Activated CD4-positive, alpha-beta T cell treated with anti-CD3 and anti-CD28 coated beads, Interleukin-2, amount 50 U/mL, for 48 hours (primary cell): Measurements from ENCODE around the gene RPL27A.

Experiments used
- DNase-seq, 2 experiments: peaks; one replicate each; pipeline ENCODE4 v3.0.0-alpha.2; 2020

RPL27A gene

GRCh38 chr11:8701891-8702597, 19.5 kb downstream of the RPL27A start:
- DNase-seq, result no peak

DNA sequence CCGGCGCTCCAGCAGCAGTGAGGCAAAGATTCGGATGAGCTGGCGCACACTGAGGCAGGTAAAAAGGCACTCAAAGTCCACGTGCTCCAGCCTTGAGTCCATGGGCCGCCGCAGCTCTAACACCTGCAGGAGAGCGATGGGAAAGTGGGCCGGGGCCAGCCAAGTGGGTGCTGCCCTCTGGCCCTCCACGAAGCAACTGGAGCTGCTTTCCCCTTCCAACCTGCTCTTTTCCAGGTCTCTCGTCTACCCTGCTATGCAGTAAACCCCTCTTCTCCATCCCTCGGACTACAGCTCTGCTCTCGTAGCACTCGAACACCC, 20.0 kb downstream of the RPL27A start:
- DNase-seq, result no peak

DNA sequence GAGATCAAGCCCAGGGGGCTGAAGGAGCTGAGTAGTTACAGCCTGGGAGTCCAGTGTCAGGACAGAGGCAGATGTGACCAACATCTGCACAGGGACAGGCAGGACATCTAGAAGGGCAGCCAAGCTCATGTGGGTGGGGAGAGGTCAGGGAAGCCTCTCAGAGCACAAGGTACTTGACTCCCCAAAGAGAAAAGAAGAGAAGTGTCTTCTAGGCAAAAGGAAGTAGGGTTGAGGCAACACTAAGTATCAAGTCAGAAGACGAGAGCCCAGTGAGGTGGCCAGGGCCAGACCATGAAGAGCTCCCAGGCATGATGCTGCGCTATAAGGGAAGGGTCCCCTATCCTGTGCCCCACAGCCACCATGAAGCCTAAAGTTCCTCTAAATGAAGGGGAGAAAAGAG, 21.5 kb downstream of the RPL27A start:
- no peak for DNase-seq

DNA sequence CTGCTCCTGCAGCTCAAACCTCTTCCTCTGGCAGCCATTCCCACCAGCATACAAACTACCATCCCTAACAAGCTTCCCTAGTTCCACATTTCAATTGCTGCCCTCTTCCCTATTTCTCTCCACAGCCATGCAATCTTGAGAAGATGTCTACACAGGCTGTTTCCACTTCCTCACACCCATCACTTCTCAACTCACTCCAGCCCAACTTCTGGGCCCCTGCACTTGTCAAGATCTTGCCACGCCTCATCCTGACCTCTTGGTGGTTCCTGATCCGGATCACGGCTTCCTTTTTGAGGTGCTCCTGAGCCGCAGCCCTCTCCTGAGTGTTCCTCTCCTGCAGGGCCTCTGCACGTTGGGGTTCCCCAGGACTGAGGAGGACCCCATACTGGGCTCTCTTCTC, 22.6 kb downstream of the RPL27A start:
- DNase-seq, result no peak

DNA sequence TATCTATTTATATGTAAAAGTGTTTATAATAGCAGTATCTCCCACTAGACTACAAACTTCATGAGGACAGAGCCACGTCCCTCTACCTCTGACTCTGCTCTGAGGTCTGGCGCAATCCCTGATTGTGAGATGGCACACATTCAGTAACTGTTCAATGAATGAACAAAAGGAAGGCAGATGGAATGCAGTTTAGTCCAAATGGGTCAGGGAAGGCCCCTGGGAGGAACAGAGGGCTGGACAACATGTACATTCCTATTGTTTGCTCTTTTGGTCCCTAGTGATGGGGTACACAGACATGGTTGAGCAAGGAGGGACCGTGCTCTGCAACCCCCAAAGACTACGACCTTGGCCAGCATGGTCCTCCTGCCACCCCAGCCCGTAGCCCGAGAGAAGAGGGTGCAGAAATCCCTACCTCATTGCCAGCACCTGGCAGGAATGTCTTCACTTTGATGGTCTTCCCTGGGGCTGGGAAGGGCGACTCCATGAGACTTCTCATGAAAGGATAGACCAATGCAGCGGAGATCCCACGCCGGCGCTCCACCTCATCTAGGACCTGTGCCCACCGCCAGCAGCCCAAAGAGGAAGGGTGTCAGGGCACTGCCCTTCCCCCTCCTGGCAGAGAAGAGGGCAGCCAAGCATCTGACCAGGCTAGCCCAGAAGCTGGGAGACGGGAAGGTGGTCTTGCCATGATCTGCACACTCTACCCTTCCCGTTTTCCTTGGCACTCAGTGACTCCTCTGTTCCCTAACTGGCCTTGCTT, 24.3 kb downstream of the RPL27A start:
- DNase-seq, result no peak

DNA sequence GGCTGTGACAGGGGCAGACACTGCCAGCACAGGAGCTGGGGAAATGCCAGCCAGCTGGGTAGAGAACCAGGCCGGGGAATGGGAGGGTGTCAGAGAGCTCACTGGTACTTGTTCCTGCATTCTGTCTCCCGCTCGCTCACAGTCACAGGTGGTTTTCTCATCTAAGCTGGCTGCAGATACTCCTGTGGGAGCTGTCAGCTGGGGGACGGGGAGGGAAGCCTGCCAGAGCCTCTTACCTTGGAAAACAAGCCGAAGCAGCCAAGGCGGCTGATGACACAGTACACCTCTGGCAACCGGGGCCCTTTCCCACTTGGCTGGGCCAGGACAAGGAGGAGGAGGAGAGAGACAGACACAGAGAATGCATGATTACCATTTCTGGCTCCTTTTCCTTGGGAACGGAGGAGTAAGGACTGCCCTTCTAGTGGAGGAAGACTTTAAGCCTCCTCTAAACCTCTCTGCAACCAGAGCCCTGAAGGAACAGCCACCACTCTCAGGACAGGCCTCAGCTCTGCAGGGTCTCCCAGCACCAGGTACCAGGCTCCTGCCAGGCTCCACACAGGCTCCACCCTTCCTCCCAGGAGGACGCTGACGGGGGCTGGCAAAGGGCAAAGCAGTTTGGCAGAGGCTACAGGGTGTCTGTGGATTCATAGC, 25.1 kb downstream of the RPL27A start:
- DNase-seq, result no peak

GRCh38 chr11:8709002-8709672, 26.5 kb downstream of the RPL27A start:
- no peak for DNase-seq

GRCh38 chr11:8709777-8710176, 27.2 kb downstream of the RPL27A start:
- DNase-seq, result no peak

DNA sequence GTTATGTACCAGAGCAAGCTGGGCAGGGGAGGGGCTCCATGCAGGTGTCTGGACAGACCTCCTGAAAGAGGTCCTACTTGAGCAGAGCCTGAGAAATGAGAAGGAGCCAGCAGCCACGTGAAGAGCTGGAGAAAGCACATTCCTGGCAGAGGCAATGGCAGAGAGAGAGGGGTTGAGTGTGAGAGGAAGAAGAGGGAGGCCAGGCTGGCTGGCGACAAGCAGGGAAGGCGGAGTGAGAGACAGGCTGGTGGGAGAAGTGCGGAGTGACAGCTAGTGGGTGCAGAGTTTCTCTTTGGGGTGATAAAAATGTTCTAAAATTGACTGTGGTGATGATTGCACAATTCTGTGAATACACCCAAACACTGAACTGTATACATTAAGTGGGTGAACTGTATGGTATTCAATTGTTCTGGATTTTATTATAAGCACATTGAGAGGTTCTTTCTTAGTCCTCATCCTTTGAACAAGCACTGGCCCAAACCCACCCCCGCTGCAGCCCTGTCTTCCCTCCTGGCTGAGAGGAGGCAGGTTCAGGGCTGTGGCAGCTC, 29.4 kb downstream of the RPL27A start:
- DNase-seq, result no peak

GRCh38 chr11:8712506-8712905, 29.9 kb downstream of the RPL27A start:
- no peak for DNase-seq

GRCh38 chr11:8713760-8714454, 31.3 kb downstream of the RPL27A start:
- no peak for DNase-seq

DNA sequence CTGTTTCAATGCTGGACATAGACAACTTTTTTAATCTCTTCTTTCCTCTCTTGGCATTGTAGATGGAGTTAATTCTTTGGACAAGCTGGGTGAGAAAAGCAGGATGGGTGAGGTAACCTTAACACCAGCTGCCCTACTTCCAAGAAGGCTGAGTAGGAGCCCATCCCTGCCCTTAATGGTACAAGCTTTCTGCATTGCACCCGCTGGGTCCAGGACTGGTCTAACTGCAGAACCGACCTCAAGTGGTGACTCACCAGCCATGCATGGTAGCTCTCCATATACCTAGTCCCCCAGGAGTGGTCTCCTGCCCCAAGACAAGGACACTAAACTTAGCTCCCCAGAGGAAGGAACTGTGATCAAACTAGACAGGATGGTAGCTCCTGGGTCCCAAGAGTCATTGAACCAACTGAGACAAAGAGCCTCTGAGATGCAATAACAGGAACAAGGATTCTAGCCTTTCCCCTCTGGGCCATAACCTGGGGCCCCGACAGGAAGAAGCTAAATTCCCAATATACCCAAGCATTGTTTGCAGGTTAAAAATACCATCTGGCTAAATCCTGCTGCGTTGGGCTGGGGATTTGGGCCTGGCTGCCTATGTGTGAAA, 32.1 kb downstream of the RPL27A start:
- no peak for DNase-seq

- DNase-seq, result no peak
Observed at GRCh38 chr11:8715501-8715900, 32.9 kb downstream of the RPL27A start.

DNA sequence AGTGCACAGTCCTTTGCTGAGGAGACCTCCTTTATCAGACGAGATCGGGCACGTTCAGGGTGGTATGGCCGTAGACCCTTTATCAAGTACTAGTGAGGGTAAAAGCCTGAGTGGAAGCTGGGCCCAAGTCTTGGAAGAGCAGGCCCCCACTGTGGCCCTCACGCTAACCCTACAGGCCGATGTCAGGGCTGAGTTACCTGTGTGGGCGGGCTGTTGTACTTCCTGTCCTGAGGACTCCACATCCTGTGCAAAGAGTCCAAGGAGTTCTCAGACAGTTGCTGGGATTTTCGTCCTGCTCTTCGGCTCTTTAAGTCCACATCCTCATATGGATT, 34.9 kb downstream of the RPL27A start:
- no peak for DNase-seq

DNA sequence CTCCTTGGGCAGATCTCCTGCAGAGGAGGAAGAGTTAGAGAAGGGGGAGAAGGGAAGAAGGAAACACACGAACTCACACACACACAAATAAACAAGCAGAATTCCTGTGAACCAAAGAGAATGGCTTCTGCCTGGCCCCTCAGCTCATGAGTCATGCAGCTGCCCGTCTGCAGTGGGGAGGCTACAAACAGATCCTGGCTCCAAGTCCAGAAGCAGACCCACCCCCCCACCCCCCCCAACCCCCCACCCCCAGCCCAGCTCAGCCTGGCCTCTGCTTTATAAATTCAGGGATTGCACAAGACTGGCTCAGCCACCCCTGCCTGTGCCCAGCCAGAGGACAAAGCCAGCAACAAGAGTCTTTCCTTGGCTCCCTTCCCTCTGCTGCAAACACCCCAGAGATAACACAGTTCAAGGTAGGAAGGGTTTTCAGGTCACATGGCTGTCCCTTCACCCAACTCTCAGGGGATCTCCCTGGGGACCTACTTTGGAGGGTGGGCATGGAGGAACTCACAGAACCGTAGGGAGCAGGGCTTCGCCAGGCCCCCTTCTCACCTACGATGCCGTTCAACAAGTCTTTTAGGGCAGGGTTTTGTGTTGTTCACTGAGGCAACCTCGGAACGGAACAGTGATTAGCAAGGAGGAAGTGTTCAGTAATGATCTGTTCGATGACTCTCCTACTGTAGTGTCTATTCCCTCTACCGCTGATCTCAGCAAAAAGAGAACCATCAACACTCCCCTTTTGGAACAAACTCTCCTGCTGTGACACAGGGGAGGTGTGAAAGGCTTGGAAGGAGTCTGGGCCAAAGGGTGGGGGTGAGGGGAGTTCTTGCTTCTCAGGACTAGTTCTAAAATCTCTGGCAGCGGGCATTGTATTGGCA, 35.5 kb downstream of the RPL27A start:
- no peak for DNase-seq

- DNase-seq, result no peak
Observed at GRCh38 chr11:8719211-8719649, 36.6 kb downstream of the RPL27A start.

DNA sequence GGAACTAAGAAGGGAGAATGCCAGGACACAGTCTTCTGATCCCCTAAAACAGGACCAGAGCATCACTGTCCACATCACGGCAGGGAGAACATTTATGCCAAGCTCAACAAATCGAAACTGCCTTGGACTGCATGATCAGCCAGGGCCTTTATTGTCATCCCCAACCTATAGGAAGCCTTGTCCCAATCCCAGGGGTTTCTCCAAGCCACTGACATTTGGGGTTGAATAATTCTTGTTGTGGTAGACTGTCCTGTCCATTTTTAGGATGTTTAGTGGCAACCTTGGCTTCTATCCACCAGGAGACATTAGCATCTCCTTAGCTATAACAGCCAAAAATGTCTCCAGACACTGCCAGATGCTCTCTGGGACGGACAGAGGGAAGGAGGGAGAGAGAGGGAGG, 37.1 kb downstream of the RPL27A start:
- DNase-seq, result no peak

- no peak for DNase-seq
Observed at GRCh38 chr11:8720352-8720751, 37.8 kb downstream of the RPL27A start.

DNA sequence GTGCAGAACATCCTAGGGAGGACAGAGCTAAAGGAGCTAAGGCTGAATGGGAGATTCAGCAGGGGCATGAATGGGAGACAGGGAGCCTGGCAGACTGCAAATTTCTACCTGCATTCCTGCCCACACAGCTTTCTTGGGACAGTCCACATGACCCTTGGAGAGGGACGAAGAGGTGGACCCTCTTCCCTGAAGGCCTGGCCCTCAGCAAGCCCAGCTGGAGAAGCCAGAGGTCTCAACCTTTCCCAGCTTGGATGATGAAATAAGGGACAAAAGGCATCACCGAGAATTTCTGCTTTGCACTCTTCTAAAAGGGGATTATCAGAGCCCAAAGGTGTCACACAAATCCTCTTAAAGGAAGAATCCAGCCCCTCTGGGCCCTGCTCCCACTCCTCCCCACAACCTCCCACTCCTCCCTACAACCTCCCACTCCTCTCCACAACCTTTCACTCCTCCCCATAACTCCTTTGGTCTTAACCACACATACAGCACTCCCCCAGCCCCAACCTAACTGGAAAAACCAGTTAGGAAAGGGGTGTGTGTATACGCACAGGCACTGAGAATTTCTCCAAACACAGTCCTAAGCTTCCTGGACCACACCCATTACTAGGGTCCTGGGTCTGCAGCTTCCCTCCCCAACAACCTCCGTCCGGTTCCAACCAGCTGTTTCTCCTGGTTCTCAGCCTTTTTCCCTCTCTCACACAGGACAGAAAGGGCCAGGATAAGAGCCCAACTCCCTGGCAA, 38.4 kb downstream of the RPL27A start:
- DNase-seq, result no peak
